ENCODE results near the gene EPO.

- TF ChIP-seq CTCF (IDR thresholded peaks at IDR 0.05) (peak; percentile 82 to 94 (median 87)), POLR2A (IDR thresholded peaks at IDR 0.05) (no peak)
Measured at GRCh38 chr7:100691676-100692577, 28.3 kb upstream of the EPO start.

Data from body of pancreas (tissue), 4 donors.